ENCODE data around the gene KSR1. TPM values are rescaled to one million over a fixed set of nuclear protein-coding genes. Genes with fewer than 3 reads are reported as not detected.

KSR1 gene
- total and polyA plus RNA-seq, 10 of the 15 experiments (the other 5 are each of a cell fraction or from before 2014, with no cell fraction given), result 0.97 to 66.6 (median 22.9) TPM

GRCh38 chr17:27618417-27618816 lies 162.2 kb downstream of the KSR1 start:
- no peak overlapping the region for H3K4me2 ChIP-seq (ENCODE audit: control insufficient read depth, insufficient read depth)
- ChIA-PET SMC1A (ENCODE audit: uncharacterized antibody, unreplicated experiment) (interaction anchor here (1.6 kb wide), 1 partner anchor 18 kb away, joined by 3 read pairs; no protein-coding TSS in a partner anchor), POLR2A (no interaction called here), RAD21 (ENCODE audit: unreplicated experiment) (no interaction called here), CTCF (interaction anchor here (1.0 kb wide), 1 partner anchor 37 kb away, joined by 3 read pairs; no protein-coding TSS in a partner anchor)
- WGBS (ENCODE audit: insufficient coverage, insufficient replicate concordance, low lambda C conversion rate, missing lambda C conversion rate), result 98% methylated on average over 8 of the region's 8 CpGs
- no peak overlapping the region for H3K4me3 ChIP-seq
- no peaks in the 10 kb centered on the region for H3K9me3 ChIP-seq (replicated peaks; ENCODE audit: control insufficient read depth, insufficient read depth, low read length)
- no peak overlapping the region for H2AFZ ChIP-seq (ENCODE audit: control insufficient read depth, low read depth, low read length)
- H3K9ac ChIP-seq (ENCODE audit: control insufficient read depth, insufficient read depth, low read length), result no peak overlapping the region
- peaks cover 5% of the 10 kb centered on the region; the same call in 1 of the 2 replicates for H3K4me1 ChIP-seq (ENCODE audit: control insufficient read depth, insufficient read depth, low read length)
- no TSS peak for BruUV-seq (replicated peaks)
- no peak for ATAC-seq
- peaks cover 20 to 37% of the 10 kb centered on the region in 2 experiments for H3K36me3 ChIP-seq (ENCODE audit: control insufficient read depth in 2 of 2, insufficient read depth in 2 of 2, low read length in 1 of 2)
- H3K79me2 ChIP-seq (ENCODE audit: control insufficient read depth, insufficient read depth, low read length), result no peaks in the 10 kb centered on the region
- H3K27me3 ChIP-seq (replicated peaks in 1 of 2; ENCODE audit: control insufficient read depth in 2 of 2, insufficient read depth in 2 of 2, low read length in 1 of 2), result no peaks in the 10 kb centered on the region
- no peak for FAIRE-seq
- H4K20me1 ChIP-seq (ENCODE audit: control insufficient read depth, insufficient read depth), result no peaks in the 10 kb centered on the region
- DNase-seq (ENCODE audit: low read depth, low spot score), result no peak
- H3K27ac ChIP-seq (ENCODE audit: control insufficient read depth, insufficient read depth), result no peak overlapping the region
- intact Hi-C loops (cut with micrococcal nuclease; ENCODE audit: unreplicated experiment) (no loop called here), in situ Hi-C loops (cut with MboI) (no loop called here)
- TF ChIP-seq EGR1 (IDR thresholded peaks at IDR 0.05; ENCODE audit: borderline replicate concordance in 1 of 2, low read depth in 2 of 2, low read length in 2 of 2) (no peak), ZBTB40 (IDR thresholded peaks at IDR 0.05; ENCODE audit: borderline replicate concordance) (no peak), CBFB (IDR thresholded peaks at IDR 0.05; ENCODE audit: low read depth) (no peak), RAD21 (IDR thresholded peaks at IDR 0.05; ENCODE audit: insufficient read depth, low read depth, low read length) (no peak), ELK1 (IDR thresholded peaks at IDR 0.05; ENCODE audit: low read depth, low read length) (no peak), IRF3 (IDR thresholded peaks at IDR 0.05) (no peak), RUNX3 (IDR thresholded peaks at IDR 0.05; ENCODE audit: low read length) (no peak), BRCA1 (IDR thresholded peaks at IDR 0.05; ENCODE audit: low read depth, low read length) (no peak), KLF5 (IDR thresholded peaks at IDR 0.05; ENCODE audit: partially characterized antibody) (no peak), MYC (IDR thresholded peaks at IDR 0.05; ENCODE audit: insufficient read depth, insufficient read length, insufficient replicate concordance, low read length, severe bottlenecking) (no peak), REST (IDR thresholded peaks at IDR 0.05; ENCODE audit: low read depth, low read length) (no peak), IKZF2 (IDR thresholded peaks at IDR 0.05) (no peak)

Measured in GM12878 (cell line).